HepG2 (cell line): ENCODE results near the gene ZNF160. TPM values are rescaled to one million over a fixed set of nuclear protein-coding genes. Genes with fewer than 3 reads are reported as not detected.

Source experiments
- ATAC-seq: fragments of 200-7000 bp; cut with Tn5 transposase; 3 replicates; pipeline ENCODE4 v1.9.1; 2020; ENCODE audit warnings: mild to moderate bottlenecking, moderate library complexity
- BruUV-seq: library from RNA; stranded (reverse); fragments of 400-500 nt; replicated peaks from 2 replicates; lab custom pipeline; 2021; lab: Mats Ljungman, UMichigan
- CTCF ChIA-PET: fragments of 300-600 bp; formaldehyde crosslinking; extraction: SDS; loops from one replicate; lab custom pipeline; 2021; ENCODE audit warnings: low total read pairs, inconsistent platforms, low intra/inter-chr PET ratio; lab: Yijun Ruan, JAX
- POLR2A ChIA-PET: fragments of 350-600 bp; sonication (Branson Sonifier 250); formaldehyde crosslinking; loops from one replicate; lab custom pipeline; 2020; ENCODE audit warnings: antibody characterized with exemption, inconsistent platforms; lab: Yijun Ruan, JAX
- DNase-seq: peaks from one replicate; pipeline ENCODE4 v3.0.0-alpha.2; 2015; ENCODE audit warnings: low spot score
- FAIRE-seq: peaks from 3 replicates; lab custom pipeline; 2011; peaks lifted over from hg19 to GRCh38; lab: Jason Lieb, UNC
- H2AFZ ChIP-seq: one replicate; pipeline ENCODE4 v1.6.1; 2011; ENCODE audit warnings: low read length, inconsistent platforms
- H3K27ac ChIP-seq: fragments of 300-600 bp; 3 replicates; pipeline ENCODE4 v1.8.0; 2011; ENCODE audit warnings: mixed run types, mild to moderate bottlenecking, mixed read lengths, low read length, inconsistent platforms; ENCODE audit not compliant: insufficient read depth; ENCODE audit errors: extremely low read length
- H3K27me3 ChIP-seq, 2 experiments: fragments of 200-600 bp in 1 of 2; 2 replicates in 1 of 2; 3 replicates in 1 of 2; pipeline versions ENCODE4 v1.6.0 to v1.8.0; 2011; ENCODE audit warnings: low read length in 2 of 2, mild to moderate bottlenecking in 2 of 2, moderate library complexity in 2 of 2, inconsistent platforms in 1 of 2; ENCODE audit not compliant: insufficient read depth in 2 of 2, control insufficient read depth in 1 of 2
- H3K36me3 ChIP-seq, 2 experiments: fragments of 200-600 bp in 1 of 2; replicated peaks in 1 of 2; 2 replicates in 1 of 2; 3 replicates in 1 of 2; pipeline versions ENCODE4 v1.5.1 to v1.8.0; 2011; ENCODE audit warnings: low read length in 2 of 2, inconsistent platforms in 1 of 2; ENCODE audit not compliant: insufficient read depth in 2 of 2, control insufficient read depth in 1 of 2
- H3K4me1 ChIP-seq: 2 replicates; pipeline ENCODE4 v1.5.1; 2012; ENCODE audit warnings: low read length, inconsistent platforms; ENCODE audit not compliant: insufficient read depth
- H3K4me2 ChIP-seq: 2 replicates; pipeline ENCODE4 v1.6.0; 2011; ENCODE audit warnings: low read depth, low read length, inconsistent platforms
- H3K4me3 ChIP-seq, 3 experiments: fragments of 200-600 bp in 1 of 3; sonication (generic), shearing (Covaris generic) in 1 of 3; replicated peaks in 1 of 3; 2 replicates each; pipeline ENCODE4 v1.5.1; 2011 to 2016; ENCODE audit warnings: low read length in 3 of 3, inconsistent platforms in 2 of 3, low read depth in 2 of 3, mild to moderate bottlenecking in 2 of 3, control low read depth in 1 of 3, mixed read lengths in 1 of 3; ENCODE audit not compliant: insufficient read depth in 1 of 3
- H3K79me2 ChIP-seq: one replicate; pipeline ENCODE4 v1.6.1; 2011; ENCODE audit warnings: low read length, inconsistent platforms; ENCODE audit not compliant: insufficient read depth
- H3K9ac ChIP-seq: 2 replicates; pipeline ENCODE4 v1.6.0; 2011; ENCODE audit warnings: mild to moderate bottlenecking, low read depth, low read length, inconsistent platforms; ENCODE audit not compliant: insufficient read depth
- H3K9me3 ChIP-seq: 2 replicates; pipeline ENCODE4 v1.5.1; 2012; ENCODE audit warnings: mild to moderate bottlenecking, low read length
- H4K20me1 ChIP-seq: 2 replicates; pipeline ENCODE4 v1.6.0; 2011; ENCODE audit warnings: inconsistent platforms, mild to moderate bottlenecking, low read length, moderate library complexity; ENCODE audit not compliant: insufficient read depth
- MTF1 ChIP-seq: sonication (generic); formaldehyde crosslinking; IDR thresholded peaks from 2 replicates; pipeline ENCODE4 v1.5.0; 2020; ENCODE audit warnings: missing genetic modification reagents
- TBL1XR1 ChIP-seq: fragments of 150-350 bp; IDR thresholded peaks from 2 replicates; pipeline ENCODE4 v1.6.1; 2014; ENCODE audit warnings: borderline replicate concordance, low read length; ENCODE audit not compliant: partially characterized antibody
- ZNF251 ChIP-seq: sonication (generic); formaldehyde crosslinking; IDR thresholded peaks from 2 replicates; pipeline ENCODE4 v1.9.0; 2021; ENCODE audit warnings: mild to moderate bottlenecking, missing genetic modification reagents
- WGBS: methylation state at CpG from one replicate; pipeline ENCODE4 v1.1.6; 2017; ENCODE audit warnings: low lambda C conversion rate; 5-methylcytosine and 5-hydroxymethylcytosine counted together
- in situ Hi-C: cut with HindIII; loops from 2 replicates; pipeline ENCODE4 v1.10.0; 2017; ENCODE audit warnings: low pct_unique_long_range_greater_than_20kb; ENCODE audit not compliant: extremely low pct_ligation_motif_present
- intact Hi-C: fragments of 100-400 bp; cut with micrococcal nuclease; formaldehyde crosslinking; loops from one replicate; pipeline ENCODE4 v1.10.0; 2022; ENCODE audit not compliant: unreplicated experiment
- polyA plus RNA-seq, 8 experiments: library from polyadenylated mRNA; depleted of rRNA in 3 of 8; stranded (reverse) in 7 of 8; unstranded in 1 of 8; fragments of >200 nt; fragmentation: Illumina TruSeq in 4 of 8; extraction: Trizol in 4 of 8; gene quantifications; 2 replicates each; pipeline versions ENCODE4 v1.2.1 to v1.2.3, GENCODE V29; 2011 to 2016; ENCODE audit warnings: low read depth in 4 of 8, missing spikeins in 1 of 8, mixed read lengths in 1 of 8; ENCODE audit not compliant: insufficient read depth in 1 of 8
- total RNA-seq, 5 experiments: library from RNA; depleted of rRNA; stranded (reverse); fragments of >200 nt; fragmentation: Illumina TruSeq; extraction: Trizol; gene quantifications; 2 replicates each; pipeline ENCODE4 v1.2.3, GENCODE V29; 2016; ENCODE audit warnings: low read depth in 1 of 5
- TF ChIP-seq, protein P1 (sequence below): fragments of 450-650 bp; IDR thresholded peaks from 2 replicates; pipeline ENCODE4 v1.6.1; 2016
- TF ChIP-seq, protein P2 (sequence below): sonication (generic); formaldehyde crosslinking; IDR thresholded peaks from 2 replicates; pipeline ENCODE4 v1.8.0; 2022; ENCODE audit warnings: mild to moderate bottlenecking, missing genetic modification reagents, moderate library complexity

Gene ZNF160
- total and polyA plus RNA-seq, 2 of the 13 experiments (the other 11 are each of a cell fraction or from before 2014, with no cell fraction given), result 8.4 to 12.1 TPM

DNA sequence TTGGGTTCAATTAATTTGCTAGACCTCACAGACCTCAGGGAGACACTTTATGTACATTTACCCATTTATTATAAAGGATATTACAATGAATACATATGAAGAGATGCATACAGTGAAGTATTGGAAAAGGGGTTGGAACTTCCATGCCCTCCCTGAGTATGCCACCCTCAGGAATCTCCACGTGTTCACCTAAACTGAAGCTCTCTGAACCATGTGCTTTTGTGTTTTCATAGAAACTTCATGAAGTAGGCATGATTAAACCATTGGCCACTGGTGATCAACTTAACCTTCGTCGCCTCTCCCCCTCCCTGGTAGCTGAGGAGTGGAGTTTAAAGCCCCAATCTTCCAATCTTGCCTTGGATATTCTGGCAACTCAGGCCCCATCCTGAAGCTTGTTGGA, 20.3 kb downstream of the ZNF160 start:
- H3K9me3 ChIP-seq, result peaks cover 17% of the 10 kb centered on the region; the same call in 1 of the 2 replicates
- ChIA-PET CTCF (no interaction called here), POLR2A (no interaction called here)
- H4K20me1 ChIP-seq, result no peaks in the 10 kb centered on the region
- no peak for ATAC-seq
- TF ChIP-seq TBL1XR1 (no peak), MTF1 (CRISPR knock-in tag) (no peak)
- TF ChIP-seq, protein P1, sequence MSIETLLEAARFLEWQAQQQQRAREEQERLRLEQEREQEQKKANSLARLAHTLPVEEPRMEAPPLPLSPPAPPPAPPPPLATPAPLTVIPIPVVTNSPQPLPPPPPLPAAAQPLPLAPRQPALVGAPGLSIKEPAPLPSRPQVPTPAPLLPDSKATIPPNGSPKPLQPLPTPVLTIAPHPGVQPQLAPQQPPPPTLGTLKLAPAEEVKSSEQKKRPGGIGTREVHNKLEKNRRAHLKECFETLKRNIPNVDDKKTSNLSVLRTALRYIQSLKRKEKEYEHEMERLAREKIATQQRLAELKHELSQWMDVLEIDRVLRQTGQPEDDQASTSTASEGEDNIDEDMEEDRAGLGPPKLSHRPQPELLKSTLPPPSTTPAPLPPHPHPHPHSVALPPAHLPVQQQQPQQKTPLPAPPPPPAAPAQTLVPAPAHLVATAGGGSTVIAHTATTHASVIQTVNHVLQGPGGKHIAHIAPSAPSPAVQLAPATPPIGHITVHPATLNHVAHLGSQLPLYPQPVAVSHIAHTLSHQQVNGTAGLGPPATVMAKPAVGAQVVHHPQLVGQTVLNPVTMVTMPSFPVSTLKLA, result peak; percentile 95
- BruUV-seq, result no TSS peak
- in situ Hi-C loops (no loop called here), intact Hi-C loops (no loop called here)
- no peak overlapping the region for H3K4me2 ChIP-seq
- DNase-seq, result no peak
- H3K9ac ChIP-seq, result no peak overlapping the region
- H3K27me3 ChIP-seq, result no peaks in the 10 kb centered on the region
- H3K27ac ChIP-seq, result no peak overlapping the region
- peaks cover 2 to 28% of the 10 kb centered on the region in 2 experiments; a peak in 4 of 5 replicates for H3K36me3 ChIP-seq
- no peaks in the 10 kb centered on the region for H3K4me1 ChIP-seq
- no peak for FAIRE-seq
- WGBS, result 67% methylated on average over 3 of the region's 3 CpGs
- no peaks in the 10 kb centered on the region for H3K79me2 ChIP-seq
- no peak overlapping the region for H3K4me3 ChIP-seq
- no peak overlapping the region for H2AFZ ChIP-seq

DNA sequence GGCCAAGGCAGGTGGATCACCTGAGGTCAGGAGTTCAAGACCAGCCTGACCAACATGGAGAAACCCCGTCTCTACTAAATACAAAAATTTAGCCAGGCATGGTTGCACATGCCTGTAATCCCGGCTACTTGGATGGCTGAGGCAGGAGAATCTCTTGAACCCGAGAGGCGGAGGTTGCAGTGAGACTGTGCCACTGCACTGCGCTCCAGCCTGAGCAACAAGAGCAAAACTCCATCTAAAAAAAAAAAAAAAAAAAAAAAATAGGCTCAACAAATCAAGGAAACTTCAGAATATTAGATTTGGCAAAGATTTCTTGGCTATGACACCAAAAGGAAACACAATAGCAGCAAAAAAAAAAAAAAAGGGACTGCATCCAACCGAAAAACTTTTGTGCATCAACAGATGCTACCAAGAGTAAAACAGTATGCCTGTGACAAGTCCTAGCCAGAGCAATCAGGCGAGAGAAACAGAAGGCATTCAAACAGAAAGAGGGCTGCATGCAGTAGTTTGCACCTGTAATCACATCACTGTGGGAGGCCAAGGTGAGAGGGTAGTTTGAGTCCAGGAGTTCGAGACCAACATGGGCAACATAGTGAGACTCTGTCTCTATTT, 23.8 kb downstream of the ZNF160 start:
- peaks cover 7% of the 10 kb centered on the region for H3K4me1 ChIP-seq
- POLR2A ChIA-PET, result no interaction called here
- no peak for ATAC-seq
- TF ChIP-seq ZNF251 (CRISPR knock-in tag), result no peak
- TF ChIP-seq, protein P2, sequence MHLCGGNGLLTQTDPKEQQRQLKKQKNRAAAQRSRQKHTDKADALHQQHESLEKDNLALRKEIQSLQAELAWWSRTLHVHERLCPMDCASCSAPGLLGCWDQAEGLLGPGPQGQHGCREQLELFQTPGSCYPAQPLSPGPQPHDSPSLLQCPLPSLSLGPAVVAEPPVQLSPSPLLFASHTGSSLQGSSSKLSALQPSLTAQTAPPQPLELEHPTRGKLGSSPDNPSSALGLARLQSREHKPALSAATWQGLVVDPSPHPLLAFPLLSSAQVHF (CRISPR knock-in tag), result no peak
- TF ChIP-seq, all 625 proteins: peak for 0
- H3K4me2 ChIP-seq, result no peak overlapping the region
- no peak overlapping the region for H3K9ac ChIP-seq
- H3K79me2 ChIP-seq, result no peaks in the 10 kb centered on the region
- H2AFZ ChIP-seq, result no peak overlapping the region
- FAIRE-seq (no peak), DNase-seq (no peak)
- H3K27ac ChIP-seq, result no peak overlapping the region
- peaks cover 1 to 26% of the 10 kb centered on the region in 2 experiments; a peak in 2 of 5 replicates for H3K36me3 ChIP-seq
- WGBS, result 41% methylated on average over 8 of the region's 8 CpGs
- peaks cover 39% of the 10 kb centered on the region; the same call in 1 of the 2 replicates for H3K9me3 ChIP-seq
- no peaks in the 10 kb centered on the region for H4K20me1 ChIP-seq
- H3K27me3 ChIP-seq, result no peaks in the 10 kb centered on the region; a peak in 1 of 5 replicates
- in situ Hi-C loops, result no loop called here
- BruUV-seq, result no TSS peak
- CTCF ChIA-PET, result no interaction called here
- intact Hi-C loops, result no loop called here
- H3K4me3 ChIP-seq, result no peak overlapping the region
